GM12801 (cell line): ENCODE measurements around the gene CEACAM20.

Experiments
- CTCF ChIP-seq: IDR thresholded peaks from one replicate; pipeline ENCODE4 v1.5.1; 2011; ENCODE audit warnings: control low read depth; ENCODE audit not compliant: insufficient read length; ENCODE audit errors: extremely low read depth

The CEACAM20 gene

GRCh38 chr19:44572581-44572900, 43.1 kb upstream of the CEACAM20 start:
- no peak for TF ChIP-seq CTCF

DNA sequence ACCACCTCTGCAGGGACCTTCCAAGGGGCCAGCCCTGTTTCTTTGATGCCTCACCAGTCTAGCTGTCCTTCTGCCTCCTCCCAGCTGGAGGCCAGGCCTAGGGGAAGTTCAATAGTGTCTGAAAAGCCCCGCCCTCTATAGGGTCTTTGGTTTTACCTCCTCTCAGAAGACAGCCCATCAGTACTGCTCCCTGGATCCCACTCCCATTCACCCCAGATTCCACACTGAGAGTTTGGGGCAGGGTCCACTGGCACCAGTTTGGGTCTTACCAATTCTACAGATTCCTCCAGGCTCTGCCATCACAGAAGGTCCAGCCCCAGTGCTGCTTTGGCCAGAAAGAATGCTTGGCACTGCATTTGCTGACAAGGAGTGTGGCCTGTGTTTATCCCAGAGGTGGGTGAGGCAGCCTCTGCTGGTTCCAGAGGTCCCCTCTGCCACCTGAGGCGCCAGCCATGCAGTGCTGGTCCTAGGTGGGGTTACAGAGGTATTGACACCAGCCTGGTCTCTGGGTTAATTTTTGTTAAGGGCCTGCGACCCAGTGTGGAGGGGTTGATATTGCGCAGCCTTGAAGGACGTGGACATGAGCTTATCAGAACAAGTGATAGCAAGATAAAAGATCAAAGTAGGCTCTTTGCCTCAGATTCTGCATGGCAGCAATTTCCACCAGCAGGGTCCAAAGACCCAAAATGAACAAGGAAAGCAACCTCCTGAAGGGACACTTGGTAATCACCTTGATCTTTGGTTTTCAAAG, 42.5 kb upstream of the CEACAM20 start:
- TF ChIP-seq CTCF, result no peak

DNA sequence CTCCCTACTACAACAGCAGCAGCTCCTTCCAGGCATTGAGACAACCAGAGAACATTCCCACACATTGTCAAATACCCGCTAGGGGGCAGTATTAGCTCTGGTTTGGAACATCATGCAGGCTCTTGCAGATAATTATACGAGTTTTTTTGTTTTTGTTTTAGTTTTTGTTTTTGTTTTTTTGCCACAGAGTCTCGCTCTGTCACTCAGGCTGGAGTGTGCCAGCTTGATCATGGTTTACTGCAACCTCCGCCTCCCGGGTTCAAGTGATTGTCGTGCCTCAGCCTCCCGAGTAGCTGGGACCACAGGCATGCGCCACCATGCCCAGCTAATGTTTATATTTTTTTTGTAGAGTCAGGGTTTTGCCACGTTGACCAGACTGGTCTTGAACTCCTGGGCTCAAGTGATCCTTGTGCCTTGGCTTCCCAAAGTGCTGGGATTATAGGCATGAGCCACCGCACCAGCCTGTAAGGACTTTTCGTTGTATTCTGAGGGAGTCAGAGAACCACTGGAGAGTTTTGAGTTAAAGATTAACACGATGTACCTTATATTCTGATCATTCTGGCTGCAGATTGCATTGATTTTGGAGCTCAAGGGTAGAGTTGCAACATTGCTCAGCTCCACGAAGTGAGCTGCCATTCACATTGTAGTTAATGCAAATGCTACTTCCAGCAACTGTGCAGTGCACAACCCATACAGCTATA, 41.7 kb upstream of the CEACAM20 start:
- TF ChIP-seq CTCF, result no peak

GRCh38 chr19:44570603-44570983, 41.1 kb upstream of the CEACAM20 start:
- no peak for TF ChIP-seq CTCF

DNA sequence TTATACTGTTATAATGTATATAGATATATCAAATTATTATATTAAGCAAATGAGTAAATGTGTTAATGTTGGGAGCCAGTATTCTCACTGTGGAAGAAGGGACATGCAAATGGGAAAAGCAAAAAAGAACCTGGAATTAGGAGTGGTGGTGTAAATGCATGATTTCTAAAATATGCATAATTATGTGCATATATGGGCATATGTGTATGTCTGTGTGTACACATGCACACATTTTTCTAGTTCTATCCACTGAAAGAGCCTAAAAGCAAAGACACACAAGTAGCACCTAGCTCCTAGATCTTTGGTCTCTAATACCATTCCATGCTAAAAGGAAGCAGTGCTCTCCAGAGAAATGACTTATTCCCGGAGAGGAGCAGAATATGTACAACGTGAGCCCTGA, 38.3 kb upstream of the CEACAM20 start:
- no peak for TF ChIP-seq CTCF

DNA sequence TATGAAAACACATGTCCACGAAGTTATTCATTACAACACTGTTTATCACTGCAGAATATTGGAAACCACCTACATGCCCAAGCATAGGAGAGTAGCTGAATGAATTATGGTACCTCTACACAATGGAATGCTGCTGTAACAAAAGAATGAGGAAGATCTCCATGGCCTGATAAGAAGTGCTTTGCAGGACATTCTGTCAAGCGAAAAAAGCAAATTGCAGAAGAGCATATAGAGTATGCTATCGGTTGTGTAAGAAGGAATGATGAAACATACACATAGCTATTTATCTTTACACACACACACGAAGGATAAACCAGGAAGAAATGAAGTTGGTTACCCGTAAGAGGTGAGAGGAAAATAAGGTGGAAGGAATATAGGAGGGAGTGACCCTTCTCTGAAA, 37.5 kb upstream of the CEACAM20 start:
- TF ChIP-seq CTCF, result no peak

GRCh38 chr19:44557933-44558332, 28.5 kb upstream of the CEACAM20 start:
- no peak for TF ChIP-seq CTCF
